ENCODE measurements around the gene PTPRS. TPM values are rescaled to one million over a fixed set of nuclear protein-coding genes. Genes with fewer than 3 reads are reported as not detected.

PTPRS gene
- total and polyA plus RNA-seq, 9 of the 15 experiments (the other 6 are each of a cell fraction or from before 2014, with no cell fraction given) = 1.1 to 49.4 (median 14.1) TPM

- ATAC-seq = no peak
- H3K9me3 ChIP-seq (replicated peaks; ENCODE audit: control insufficient read depth, insufficient read depth, low read depth, low read length) = no peaks in the 10 kb centered on the region
- no peak overlapping the region for H3K4me2 ChIP-seq (ENCODE audit: insufficient read depth, low read length)
- CTCF ChIA-PET (ENCODE audit: low intra/inter-chr PET ratio) = interaction anchor here (0.6 kb wide), 1 partner anchor 11 kb away, joined by 4 read pairs; no protein-coding TSS in a partner anchor
- no peaks in the 10 kb centered on the region for H3K79me2 ChIP-seq (ENCODE audit: control insufficient read depth, insufficient read depth, low read length)
- H2AFZ ChIP-seq (ENCODE audit: low read depth, low read length) = no peak overlapping the region
- in situ Hi-C loops (cut with MboI) = no loop called here
- DNase-seq (ENCODE audit: extremely low read depth in 1 of 4, low spot score in 3 of 4) = no peak
- no peak overlapping the region for H3K9ac ChIP-seq (ENCODE audit: insufficient read depth in 1 of 2, low read depth in 2 of 2, low read length in 2 of 2)
- no peaks in the 10 kb centered on the region for H3K9me1 ChIP-seq (ENCODE audit: control insufficient read depth, insufficient read depth, low read length)
- POLR2A ChIA-PET = no interaction called here
- H3K36me3 ChIP-seq (ENCODE audit: control insufficient read depth, insufficient read depth, low read length) = no peaks in the 10 kb centered on the region
- WGBS (ENCODE audit: insufficient coverage, low coverage, missing lambda C conversion rate) = 9% methylated on average over 6 of the region's 6 CpGs
- no peaks in the 10 kb centered on the region for H3K4me1 ChIP-seq (replicated peaks in 1 of 2; ENCODE audit: control insufficient read depth in 2 of 2, insufficient read depth in 2 of 2, low read length in 2 of 2)
- no peak overlapping the region for H3K4me3 ChIP-seq
- no TSS peak for BruUV-seq (replicated peaks)
- 0 out of 2 replicates have a peak, but pooled peaks cover 3% of the 10 kb centered on the region for H4K20me1 ChIP-seq (replicated peaks; ENCODE audit: control insufficient read depth, insufficient read depth, low read length)
- no peak overlapping the region for H3K27ac ChIP-seq (ENCODE audit: extremely low read depth, low read depth, low read length)
- no peak for FAIRE-seq
- intact Hi-C loops (cut with micrococcal nuclease) = no loop called here
- H3K27me3 ChIP-seq (ENCODE audit: control insufficient read depth in 2 of 2, insufficient read depth in 2 of 2, low read length in 2 of 2) = peaks cover 0 to 3% of the 10 kb centered on the region in 2 experiments; a peak in 1 of 5 replicates
- peak; percentile 48; the same call in 1 of the 2 replicates for TF ChIP-seq BCOR (IDR thresholded peaks at IDR 0.05)
- TF ChIP-seq CUX1 (CRISPR knock-in tag; IDR thresholded peaks at IDR 0.05) = no peak
- peak; percentile 63 for TF ChIP-seq RBM25 (IDR thresholded peaks at IDR 0.05; ENCODE audit: low read depth, low read length, severe bottlenecking)
Observed at GRCh38 chr19:5365905-5366304, 25.3 kb upstream of the PTPRS start.

Measured in K562 (cell line).